HG03095 (cell line): ENCODE data around the gene PNPLA6.

Source experiments
- ATAC-seq: cut with Tn5 transposase; IDR thresholded peaks from one replicate; pipeline ENCODE4 v1.9.1; 2021; ENCODE audit warnings: moderate library complexity; ENCODE audit not compliant: unreplicated experiment

PNPLA6 gene

DNA sequence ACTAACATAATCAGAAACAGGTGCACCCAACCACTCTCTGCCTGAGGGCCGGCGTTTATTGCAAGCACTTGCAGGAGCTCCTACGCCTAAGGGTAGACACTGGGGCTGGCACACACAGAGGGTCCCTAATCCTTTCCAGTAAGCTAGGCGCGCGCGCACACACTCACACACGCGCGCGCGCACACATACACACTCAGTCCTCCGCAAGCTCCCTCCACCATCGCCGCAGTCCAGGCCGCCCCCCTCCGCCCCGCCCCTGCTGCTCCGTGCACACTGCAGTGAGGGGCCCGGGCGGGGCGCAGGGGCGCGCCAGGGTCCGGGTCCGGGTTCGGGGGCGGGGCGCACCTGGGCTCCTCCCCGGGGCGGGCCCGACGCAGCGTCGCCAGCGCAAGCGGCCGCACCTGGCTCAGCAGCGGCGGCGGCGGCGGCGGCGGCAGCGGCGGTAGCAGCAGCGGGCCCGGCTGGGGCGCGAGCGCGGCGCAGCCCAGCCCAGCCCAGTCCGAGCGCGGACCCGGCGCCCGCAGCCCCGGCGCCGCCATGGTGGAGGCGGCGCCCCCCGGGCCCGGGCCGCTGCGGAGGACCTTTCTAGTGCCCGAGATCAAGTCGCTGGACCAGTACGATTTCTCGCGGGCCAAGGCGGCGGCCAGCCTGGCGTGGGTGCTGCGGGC, 60.1 kb downstream of the PNPLA6 start, which contains the start of gene CAMSAP3:
CAMSAP3 (plus strand) TSS at position 398 of the 668 bp plus-strand sequence; CDS start at position 538, 140 bp downstream.
- ATAC-seq = no peak

DNA sequence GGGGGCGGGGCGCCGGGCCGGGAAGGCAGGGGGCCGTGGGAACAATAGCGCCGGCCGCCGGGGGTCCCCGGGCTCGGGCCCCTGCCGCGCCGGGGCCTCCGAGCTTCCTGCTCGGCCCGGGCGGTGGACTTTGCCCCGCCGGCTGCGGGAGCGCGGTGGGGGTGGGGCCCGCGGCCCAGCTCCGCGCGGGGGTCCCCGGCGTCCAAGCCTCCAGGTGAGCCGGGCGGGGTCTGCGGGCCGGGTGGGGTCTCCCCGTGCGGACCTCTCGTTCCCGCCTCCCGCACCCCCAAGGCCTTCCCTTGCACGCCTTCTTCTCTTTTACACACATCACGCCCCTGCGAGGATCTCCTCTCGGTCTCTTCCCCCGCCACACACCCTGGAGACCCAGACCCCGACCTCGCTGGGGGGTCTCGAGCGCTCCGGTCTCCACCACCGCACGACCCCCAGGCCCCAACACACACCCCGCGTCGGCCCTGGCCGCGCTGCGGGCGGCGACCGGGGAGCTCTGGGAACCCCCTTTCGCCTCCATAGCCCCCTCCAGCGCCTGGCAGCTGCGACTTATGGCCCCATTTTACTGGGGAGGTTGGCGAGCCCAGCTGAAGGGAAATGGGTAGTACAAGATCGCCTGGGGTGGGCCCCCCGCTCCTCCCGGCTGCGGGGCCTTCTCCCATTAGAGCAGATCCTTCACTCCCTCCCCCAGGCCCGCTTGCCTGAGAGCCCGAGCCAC, 60.9 kb downstream of the PNPLA6 start:
- no peak for ATAC-seq

DNA sequence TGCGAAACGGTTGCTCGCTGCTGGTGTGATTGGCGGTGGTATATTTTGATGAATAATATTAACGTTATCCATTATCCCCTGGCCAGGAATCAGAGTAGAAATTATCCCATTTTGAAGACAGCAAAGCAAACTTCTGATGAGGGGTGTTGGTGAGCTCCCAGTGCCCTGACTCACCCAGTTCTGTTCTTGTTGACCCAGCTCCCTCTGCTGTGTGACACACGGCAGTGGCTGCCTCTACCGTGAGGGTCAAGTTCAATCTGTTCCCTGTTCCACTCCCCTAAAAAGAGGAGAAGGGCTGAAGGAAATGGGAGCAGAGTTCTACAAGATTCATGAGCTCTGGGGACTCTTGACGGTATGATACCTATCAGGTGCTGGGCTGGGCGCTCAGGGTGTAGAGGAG, 62.2 kb downstream of the PNPLA6 start:
- ATAC-seq = no peak

DNA sequence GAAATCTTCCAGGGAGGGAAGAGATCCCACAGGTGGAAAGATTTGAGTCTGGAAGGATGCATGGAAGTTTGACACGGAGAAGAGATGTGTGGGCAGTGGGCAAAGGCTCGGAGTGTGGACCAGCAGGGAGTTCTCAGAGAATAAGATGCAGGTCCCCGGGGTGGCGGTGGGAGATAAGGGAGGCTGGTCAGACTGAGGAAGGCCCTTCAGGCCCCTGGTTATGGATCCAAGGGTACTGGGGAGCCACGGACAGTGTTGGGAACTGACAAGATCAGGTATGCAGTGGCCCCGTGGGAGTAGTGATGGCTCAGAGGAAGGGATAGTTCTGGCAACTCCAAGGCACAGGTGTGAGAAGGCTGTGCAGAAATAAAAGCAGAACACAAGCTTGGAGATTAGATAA, 62.7 kb downstream of the PNPLA6 start:
- no peak for ATAC-seq

DNA sequence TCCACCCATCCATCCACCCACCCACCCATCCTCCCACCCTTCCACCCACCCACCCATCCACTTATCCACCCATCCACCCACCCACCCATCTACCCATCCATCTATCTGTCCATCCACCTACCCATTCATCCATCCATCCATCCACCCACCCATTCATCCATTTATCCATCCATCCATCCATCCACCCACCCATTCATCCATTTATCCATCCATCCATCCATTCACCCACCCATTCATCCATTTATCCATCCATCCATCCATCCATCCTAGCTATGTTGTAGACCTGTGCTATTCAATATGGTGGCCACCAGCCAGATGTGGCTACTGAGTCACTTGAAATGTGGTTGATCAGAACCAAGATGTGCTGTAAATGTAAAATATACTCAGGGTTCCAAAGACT, 65.2 kb downstream of the PNPLA6 start:
- ATAC-seq = no peak

DNA sequence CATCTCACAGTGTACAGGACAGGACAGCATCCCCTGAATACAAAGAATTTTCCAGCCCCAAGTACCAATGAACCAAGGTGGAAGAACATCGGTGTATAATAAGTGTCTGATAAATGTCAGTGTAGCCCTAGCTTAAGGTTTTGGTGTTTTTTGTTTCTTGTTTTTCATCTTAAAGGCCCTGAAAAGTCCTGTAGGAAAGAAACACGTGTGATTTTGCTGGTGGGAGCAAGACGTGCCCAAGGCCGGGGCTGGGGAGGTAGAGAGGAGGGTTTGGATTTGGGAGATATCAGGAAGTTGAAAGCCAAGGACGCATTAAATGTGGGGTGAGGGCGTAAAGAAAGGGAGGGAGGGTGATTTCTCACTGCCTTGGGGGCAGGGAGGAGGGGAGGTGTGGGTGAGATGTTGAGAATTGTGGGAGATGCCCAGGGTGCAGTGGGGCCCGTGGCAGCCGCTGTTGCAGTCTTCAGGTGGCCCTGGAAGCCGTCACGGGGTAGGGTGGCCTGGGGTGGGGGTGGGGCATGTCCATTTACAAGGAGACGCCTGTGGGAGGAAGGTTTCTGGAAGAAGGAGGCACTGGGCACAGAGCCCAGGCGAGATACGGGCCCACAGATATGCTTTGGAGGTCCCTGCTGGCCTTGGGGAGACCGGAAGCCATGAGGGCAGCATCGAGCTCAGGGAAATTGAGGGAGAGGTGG, 66.9 kb downstream of the PNPLA6 start:
- ATAC-seq = no peak

DNA sequence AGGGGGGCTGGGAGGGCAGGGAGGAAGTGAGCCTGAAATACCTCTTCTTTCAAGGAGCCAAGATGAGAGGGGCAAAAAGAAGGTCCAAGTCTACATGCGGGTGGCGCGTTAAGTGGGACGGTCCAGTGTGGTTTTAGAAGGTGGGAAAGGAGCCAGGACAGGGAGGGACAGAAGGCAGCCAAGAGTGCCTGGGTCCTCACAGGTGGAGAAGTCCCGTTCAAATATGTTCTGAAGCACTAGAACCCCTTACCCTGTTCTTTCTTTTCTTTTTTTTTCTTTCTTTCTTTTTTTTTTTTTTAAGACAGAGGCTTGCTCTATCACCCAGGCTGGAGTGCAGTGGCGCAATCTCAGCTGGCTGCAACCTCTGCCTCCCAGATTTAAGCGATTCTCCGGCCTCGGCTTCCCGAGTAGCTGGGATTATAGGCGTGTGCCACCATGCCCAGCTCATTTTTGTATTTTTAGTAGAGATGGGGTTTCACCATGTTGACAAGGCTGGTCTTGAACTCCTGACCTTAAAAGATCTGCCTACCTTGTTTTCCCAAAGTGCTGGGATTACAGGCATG, 67.5 kb downstream of the PNPLA6 start:
- ATAC-seq = no peak

DNA sequence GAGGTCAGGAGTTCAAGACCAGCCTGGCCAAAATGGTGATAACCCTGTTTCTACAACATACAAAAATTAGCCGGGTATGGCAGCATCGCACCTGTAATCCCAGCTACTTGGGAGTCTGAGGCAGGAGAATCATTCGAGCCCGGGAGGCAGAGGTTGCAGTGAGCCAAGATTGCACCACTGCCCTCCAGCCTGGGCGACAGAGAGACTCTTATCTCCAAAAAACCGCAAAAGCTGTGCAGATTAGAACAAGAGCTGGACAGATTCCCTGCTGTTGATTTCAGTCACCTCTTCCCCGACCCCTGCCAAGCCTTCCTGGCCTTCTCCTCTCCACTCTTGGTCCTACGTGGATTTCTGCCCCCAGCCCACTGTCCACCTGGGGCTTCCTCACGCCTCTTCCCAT, 68.4 kb downstream of the PNPLA6 start:
- ATAC-seq = no peak

DNA sequence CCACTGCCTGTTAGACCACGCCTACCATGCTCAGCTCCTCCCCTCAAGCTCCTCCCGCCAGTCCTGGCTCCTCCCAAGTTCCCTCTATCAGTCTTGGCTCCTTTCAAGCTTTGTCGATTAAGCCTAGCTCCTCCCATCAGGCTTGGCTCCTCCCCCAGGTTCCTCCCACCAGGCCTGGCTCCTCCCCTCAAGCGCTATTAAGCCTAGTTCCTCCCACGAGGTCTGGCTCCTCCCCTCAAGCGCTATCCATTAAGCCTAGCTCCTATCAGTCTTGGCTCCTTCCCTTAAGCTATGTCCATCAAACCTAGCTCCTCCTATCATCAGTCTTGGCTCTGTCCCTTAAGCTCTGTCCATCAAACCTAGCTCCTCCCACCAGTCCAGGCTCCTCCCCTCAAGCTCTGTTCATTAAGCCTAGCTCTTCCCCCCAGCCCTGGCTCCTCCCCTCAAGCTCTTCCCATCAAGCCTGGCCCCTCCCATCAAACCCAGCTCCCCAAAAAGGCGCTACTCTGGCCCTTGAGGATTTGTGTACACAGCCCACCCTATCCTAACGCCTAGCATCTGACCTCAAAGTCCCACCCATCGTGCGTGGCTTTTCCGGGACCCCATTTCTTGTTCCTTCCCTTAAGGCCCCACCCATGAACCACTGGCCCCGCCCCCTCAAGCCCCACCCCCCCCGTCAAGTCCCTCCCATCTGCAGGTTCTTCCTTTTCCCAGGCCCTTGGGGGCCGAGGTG, 70.1 kb downstream of the PNPLA6 start:
- no peak for ATAC-seq

DNA sequence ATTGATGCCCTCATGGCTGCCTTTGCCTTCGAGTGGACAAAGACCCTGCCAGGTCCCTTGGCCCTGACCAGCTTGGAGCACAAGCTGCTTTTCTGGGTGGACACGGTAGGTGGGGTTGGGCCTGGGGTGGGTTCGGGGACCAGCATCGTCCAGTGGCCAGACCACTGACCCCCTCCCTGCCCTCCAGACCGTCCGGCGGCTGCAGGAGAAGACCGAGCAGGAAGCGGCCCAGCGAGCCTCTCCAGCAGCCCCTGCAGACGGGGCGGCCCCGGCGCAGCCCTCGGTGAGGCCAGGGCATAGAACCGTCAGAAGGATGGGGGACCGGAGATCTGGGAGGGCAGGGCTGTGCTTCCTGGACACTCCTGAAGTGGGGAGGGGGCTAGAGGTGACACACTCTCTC, 70.8 kb downstream of the PNPLA6 start:
- ATAC-seq = no peak

DNA sequence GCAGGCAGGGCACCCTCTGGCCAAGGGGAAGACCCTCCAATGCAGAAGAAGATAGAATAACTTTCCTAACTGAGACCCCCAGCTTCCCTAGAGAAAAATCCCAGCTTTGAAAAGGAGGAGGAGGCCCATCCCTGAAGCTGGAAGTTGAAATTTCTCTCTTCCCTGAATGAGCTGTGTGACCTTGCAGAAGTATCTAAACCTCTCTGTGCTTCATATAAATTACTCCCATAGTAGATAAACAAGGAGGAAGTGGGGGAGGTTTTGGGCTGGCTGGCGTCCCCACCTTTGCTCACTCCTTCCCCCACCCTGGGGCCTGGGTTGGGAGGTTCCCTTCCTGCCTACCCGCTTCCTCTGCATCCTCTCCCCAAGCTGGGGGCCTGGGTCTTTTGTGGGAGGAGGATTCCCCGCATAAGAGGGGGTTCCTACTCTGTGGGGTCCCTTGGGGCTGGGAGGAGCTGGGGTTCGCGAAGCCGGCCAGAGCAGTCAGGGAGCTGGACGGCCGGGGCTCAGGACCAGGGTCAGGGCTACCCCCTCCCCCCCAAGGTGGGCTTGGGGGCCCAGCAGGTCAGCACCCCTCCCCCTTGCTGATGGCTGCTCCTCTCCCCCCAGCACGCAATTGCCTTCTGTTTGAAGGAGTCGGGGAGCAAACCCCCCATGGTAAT, 71.8 kb downstream of the PNPLA6 start:
- ATAC-seq = no peak

DNA sequence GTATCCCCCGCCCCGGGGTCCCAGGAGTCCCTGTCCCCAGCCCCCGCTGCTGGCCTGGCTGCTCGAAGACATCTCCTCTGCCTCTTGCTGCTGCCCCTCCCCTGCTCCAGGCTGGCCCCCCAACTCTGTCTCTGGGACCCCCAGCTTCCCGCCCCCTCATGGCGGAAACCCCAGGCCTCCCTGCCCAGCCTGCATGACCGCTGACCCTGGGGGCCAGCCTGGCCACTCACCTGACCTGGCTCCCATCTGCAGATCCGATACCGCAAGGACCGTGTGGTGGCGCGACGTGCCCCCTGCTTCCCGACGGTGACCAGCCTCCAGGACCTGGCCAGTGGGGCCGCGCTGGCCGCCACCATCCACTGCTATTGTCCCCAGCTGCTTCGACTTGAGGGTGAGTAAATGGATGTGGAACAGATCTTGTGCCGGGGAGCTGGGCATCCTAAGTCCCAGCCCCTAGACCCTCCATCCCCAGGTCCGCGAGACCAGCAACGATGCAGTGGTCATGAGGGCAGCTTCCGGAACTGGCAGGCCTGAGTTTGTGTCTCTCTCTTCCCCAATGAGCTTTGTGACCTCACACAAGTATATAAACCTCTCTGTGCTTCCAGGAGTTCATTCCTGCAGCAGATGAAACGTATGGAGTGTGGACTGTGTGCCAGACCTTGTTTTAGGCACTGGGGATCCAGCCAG, 72.5 kb downstream of the PNPLA6 start:
- ATAC-seq = no peak

DNA sequence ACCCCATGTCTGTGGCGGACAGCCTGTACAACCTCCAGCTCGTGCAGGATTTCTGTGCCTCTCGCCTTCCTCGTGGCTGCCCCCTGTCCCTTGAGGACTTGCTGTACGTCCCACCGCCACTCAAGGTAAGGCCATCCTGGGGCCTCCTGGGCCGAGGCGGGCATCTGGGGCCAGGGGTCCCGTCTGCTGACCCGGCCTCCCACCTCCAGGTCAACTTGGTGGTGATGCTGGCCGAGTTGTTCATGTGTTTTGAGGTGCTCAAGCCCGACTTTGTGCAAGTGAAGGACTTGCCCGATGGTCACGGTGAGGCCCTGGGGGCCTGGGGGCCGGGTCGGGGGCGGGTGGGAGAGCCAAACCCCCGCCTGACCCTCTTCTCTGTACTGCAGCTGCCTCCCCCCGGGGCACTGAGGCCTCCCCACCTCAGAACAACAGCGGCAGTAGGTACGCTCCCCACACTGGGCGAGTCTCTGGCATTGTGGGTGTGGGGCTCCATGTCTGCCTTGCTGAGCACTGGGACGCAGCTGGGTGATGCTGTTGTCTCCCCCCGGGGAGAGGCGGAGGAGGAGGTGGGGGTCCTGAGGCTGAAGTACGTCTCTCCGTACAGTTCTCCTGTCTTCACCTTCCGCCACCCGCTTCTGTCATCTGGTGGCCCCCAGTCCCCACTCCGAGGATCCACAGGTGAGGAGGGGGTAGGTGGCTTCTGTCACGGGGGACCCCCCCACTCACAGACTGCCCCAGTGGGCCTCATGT, 75.1 kb downstream of the PNPLA6 start:
- no peak for ATAC-seq
